ENCODE results near the gene KRT4. TPM values are rescaled to one million over a fixed set of nuclear protein-coding genes. Genes with fewer than 3 reads are reported as not detected.

Gene KRT4
- total RNA-seq, 1 experiment from 2014 or later = not detected

DNA sequence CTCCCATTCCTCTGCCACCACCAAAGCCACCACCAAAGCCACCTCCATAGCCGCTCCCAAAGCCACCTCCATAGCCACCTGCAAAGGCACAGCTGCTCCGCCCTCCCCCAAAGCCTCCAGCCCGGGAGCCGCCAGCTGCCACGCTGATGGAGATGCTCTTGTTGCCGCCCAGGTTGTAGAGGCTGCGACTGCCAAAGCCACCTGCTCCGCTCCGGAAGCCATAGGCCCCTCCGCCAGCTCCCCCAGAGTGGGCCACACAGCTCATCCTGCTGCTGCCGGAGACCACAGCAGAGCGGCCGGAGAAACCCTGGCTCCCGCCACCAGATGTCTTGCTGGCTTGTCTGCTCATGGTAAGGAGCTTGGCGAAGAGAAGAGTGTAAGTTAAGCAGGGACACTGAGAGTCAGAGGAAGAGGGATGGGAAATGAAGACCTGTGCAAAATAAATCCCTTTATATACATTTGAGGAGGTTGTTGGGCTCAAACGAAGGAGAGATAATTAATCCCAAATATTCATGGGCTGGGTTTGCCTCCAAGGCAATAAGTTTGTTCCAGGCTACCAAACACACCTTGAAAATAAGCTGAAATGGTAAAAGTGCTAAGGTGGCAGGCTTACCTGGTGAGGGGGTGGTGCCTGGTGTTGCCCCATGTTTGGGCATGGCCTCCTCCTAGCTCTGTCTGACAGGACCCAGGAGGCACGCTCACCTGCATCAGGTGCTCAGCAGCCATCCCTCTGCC is 18.1 kb downstream of the KRT4 start, which contains the start of gene KRT3:
TSS of gene KRT3 (minus strand) at position 424 of the 735 bp plus-strand sequence. CDS start at position 349, 75 bp downstream.
- no peaks in the 10 kb centered on the region for H3K9me2 ChIP-seq (ENCODE audit: insufficient read depth)
- intact Hi-C loops (cut with micrococcal nuclease) = no loop called here
- TF ChIP-seq SP1 (IDR thresholded peaks at IDR 0.05; ENCODE audit: low read depth) = no peak
- TF ChIP-seq ZNF274 (IDR thresholded peaks at IDR 0.05; ENCODE audit: low read depth, low read length) = no peak
- TF ChIP-seq EZH2phosphoT487 (IDR thresholded peaks at IDR 0.05; ENCODE audit: borderline replicate concordance) = no peak
- no peak for TF ChIP-seq FOSL1 (IDR thresholded peaks at IDR 0.05; ENCODE audit: low read depth)
- TF ChIP-seq ELF1 (IDR thresholded peaks at IDR 0.05; ENCODE audit: borderline replicate concordance, low read depth) = no peak
- TF ChIP-seq, protein P1, sequence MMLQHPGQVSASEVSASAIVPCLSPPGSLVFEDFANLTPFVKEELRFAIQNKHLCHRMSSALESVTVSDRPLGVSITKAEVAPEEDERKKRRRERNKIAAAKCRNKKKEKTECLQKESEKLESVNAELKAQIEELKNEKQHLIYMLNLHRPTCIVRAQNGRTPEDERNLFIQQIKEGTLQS (IDR thresholded peaks at IDR 0.05) = no peak
- TF ChIP-seq, protein P2, sequence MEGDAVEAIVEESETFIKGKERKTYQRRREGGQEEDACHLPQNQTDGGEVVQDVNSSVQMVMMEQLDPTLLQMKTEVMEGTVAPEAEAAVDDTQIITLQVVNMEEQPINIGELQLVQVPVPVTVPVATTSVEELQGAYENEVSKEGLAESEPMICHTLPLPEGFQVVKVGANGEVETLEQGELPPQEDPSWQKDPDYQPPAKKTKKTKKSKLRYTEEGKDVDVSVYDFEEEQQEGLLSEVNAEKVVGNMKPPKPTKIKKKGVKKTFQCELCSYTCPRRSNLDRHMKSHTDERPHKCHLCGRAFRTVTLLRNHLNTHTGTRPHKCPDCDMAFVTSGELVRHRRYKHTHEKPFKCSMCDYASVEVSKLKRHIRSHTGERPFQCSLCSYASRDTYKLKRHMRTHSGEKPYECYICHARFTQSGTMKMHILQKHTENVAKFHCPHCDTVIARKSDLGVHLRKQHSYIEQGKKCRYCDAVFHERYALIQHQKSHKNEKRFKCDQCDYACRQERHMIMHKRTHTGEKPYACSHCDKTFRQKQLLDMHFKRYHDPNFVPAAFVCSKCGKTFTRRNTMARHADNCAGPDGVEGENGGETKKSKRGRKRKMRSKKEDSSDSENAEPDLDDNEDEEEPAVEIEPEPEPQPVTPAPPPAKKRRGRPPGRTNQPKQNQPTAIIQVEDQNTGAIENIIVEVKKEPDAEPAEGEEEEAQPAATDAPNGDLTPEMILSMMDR (IDR thresholded peaks at IDR 0.05 in 2 of 3, conservative IDR thresholded peaks at IDR 0.05 in 1 of 3; ENCODE audit: borderline replicate concordance in 1 of 3, insufficient read depth in 1 of 3, low read depth in 2 of 3, low read length in 2 of 3) = no peak
- TF ChIP-seq JUND (IDR thresholded peaks at IDR 0.05) = no peak
- no peak for TF ChIP-seq YY1 (IDR thresholded peaks at IDR 0.05; ENCODE audit: extremely low read depth, insufficient replicate concordance, low read depth, low read length)
- TF ChIP-seq, protein P3, sequence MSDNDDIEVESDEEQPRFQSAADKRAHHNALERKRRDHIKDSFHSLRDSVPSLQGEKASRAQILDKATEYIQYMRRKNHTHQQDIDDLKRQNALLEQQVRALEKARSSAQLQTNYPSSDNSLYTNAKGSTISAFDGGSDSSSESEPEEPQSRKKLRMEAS (IDR thresholded peaks at IDR 0.05) = no peak
- TF ChIP-seq, protein P4, sequence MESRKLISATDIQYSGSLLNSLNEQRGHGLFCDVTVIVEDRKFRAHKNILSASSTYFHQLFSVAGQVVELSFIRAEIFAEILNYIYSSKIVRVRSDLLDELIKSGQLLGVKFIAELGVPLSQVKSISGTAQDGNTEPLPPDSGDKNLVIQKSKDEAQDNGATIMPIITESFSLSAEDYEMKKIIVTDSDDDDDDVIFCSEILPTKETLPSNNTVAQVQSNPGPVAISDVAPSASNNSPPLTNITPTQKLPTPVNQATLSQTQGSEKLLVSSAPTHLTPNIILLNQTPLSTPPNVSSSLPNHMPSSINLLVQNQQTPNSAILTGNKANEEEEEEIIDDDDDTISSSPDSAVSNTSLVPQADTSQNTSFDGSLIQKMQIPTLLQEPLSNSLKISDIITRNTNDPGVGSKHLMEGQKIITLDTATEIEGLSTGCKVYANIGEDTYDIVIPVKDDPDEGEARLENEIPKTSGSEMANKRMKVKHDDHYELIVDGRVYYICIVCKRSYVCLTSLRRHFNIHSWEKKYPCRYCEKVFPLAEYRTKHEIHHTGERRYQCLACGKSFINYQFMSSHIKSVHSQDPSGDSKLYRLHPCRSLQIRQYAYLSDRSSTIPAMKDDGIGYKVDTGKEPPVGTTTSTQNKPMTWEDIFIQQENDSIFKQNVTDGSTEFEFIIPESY (IDR thresholded peaks at IDR 0.05; ENCODE audit: extremely low read depth, insufficient replicate concordance, low read length) = no peak
- TF ChIP-seq RAD21 (IDR thresholded peaks at IDR 0.05; ENCODE audit: low read depth) = no peak
- TF ChIP-seq EZH2 (IDR thresholded peaks at IDR 0.05) = no peak
- no peak for TF ChIP-seq CBX3 (IDR thresholded peaks at IDR 0.05; ENCODE audit: low read depth)
- TF ChIP-seq ZFX (IDR thresholded peaks at IDR 0.05) = no peak
- TF ChIP-seq, protein P5, sequence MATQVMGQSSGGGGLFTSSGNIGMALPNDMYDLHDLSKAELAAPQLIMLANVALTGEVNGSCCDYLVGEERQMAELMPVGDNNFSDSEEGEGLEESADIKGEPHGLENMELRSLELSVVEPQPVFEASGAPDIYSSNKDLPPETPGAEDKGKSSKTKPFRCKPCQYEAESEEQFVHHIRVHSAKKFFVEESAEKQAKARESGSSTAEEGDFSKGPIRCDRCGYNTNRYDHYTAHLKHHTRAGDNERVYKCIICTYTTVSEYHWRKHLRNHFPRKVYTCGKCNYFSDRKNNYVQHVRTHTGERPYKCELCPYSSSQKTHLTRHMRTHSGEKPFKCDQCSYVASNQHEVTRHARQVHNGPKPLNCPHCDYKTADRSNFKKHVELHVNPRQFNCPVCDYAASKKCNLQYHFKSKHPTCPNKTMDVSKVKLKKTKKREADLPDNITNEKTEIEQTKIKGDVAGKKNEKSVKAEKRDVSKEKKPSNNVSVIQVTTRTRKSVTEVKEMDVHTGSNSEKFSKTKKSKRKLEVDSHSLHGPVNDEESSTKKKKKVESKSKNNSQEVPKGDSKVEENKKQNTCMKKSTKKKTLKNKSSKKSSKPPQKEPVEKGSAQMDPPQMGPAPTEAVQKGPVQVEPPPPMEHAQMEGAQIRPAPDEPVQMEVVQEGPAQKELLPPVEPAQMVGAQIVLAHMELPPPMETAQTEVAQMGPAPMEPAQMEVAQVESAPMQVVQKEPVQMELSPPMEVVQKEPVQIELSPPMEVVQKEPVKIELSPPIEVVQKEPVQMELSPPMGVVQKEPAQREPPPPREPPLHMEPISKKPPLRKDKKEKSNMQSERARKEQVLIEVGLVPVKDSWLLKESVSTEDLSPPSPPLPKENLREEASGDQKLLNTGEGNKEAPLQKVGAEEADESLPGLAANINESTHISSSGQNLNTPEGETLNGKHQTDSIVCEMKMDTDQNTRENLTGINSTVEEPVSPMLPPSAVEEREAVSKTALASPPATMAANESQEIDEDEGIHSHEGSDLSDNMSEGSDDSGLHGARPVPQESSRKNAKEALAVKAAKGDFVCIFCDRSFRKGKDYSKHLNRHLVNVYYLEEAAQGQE (IDR thresholded peaks at IDR 0.05; ENCODE audit: low read depth) = no peak
- no peak for TF ChIP-seq POLR2AphosphoS5 (IDR thresholded peaks at IDR 0.05; ENCODE audit: low read depth, low read length)
- TF ChIP-seq EGR1 (IDR thresholded peaks at IDR 0.05; ENCODE audit: low read depth) = no peak
- TF ChIP-seq SIN3A (IDR thresholded peaks at IDR 0.05; ENCODE audit: low read depth) = no peak
- H3K9ac ChIP-seq (ENCODE audit: low read length) = no peak within 1 kb of the TSS
- ChIA-PET POLR2A (no interaction called here), CTCF (no interaction called here), RAD21 (ENCODE audit: low non-redundant PET in 1 of 2, low total read pairs in 2 of 2, uncharacterized antibody in 2 of 2, unreplicated experiment in 2 of 2) (no interaction called here)
- H3K9me3 ChIP-seq (ENCODE audit: control insufficient read depth in 1 of 2, insufficient read depth in 1 of 2, low read depth in 1 of 2, low read length in 2 of 2) = no peaks in the 10 kb centered on the region
- no TSS peak for BruUV-seq (replicated peaks)
- no peaks in the 10 kb centered on the region for H3K27me3 ChIP-seq (ENCODE audit: insufficient read depth, low read length)
- no peaks in the 10 kb centered on the region for H3K36me3 ChIP-seq (ENCODE audit: control insufficient read depth in 1 of 2, insufficient read depth in 2 of 2, low read length in 2 of 2)
- peaks cover 8 to 42% of the 10 kb centered on the region in 2 experiments; a peak in 3 of 4 replicates for H3K4me1 ChIP-seq (ENCODE audit: control insufficient read depth in 1 of 2, insufficient read depth in 2 of 2, low read length in 2 of 2)
- ATAC-seq (no peak), DNase-seq (ENCODE audit: low read depth, low spot score) (no peak)
- no peaks in the 10 kb centered on the region for H4K20me1 ChIP-seq (ENCODE audit: insufficient read depth)
- no peak within 1 kb of the TSS for H3K4me2 ChIP-seq (ENCODE audit: low read length)
- no peak within 1 kb of the TSS for H3K27ac ChIP-seq (ENCODE audit: low read depth, low read length)
- H2AFZ ChIP-seq (ENCODE audit: low read depth, low read length, poor library complexity, severe bottlenecking) = no peak within 1 kb of the TSS
- no peaks in the 10 kb centered on the region for H3K79me2 ChIP-seq (ENCODE audit: insufficient read depth, low read length)
- no peak within 1 kb of the TSS for H3K4me3 ChIP-seq (replicated peaks in 1 of 2; ENCODE audit: low read depth in 1 of 2, low read length in 2 of 2)
